Suppressor macrophage (primary cell): Measurements from ENCODE around the gene SUGCT.
A peak's percentile ranks its signal among the peaks of the same experiment; 100 is the strongest.
"Not testable (repeated sequence)": the region's sequence is repeated elsewhere in the genome, so short reads cannot be mapped to it uniquely, and the experiment has no call there.

ENCODE experiments used
- DNase-seq, 4 experiments: peaks; one replicate each; pipeline ENCODE4 v3.0.0-alpha.2; 2020 to 2022

Gene SUGCT

GRCh38 chr7:40638545-40639320, 503.9 kb downstream of the SUGCT start:
- DNase-seq: peak in 1 of 4 experiments; percentile 11

GRCh38 chr7:40640566-40640965, 505.8 kb downstream of the SUGCT start:
- no peak for DNase-seq

GRCh38 chr7:40641701-40642100, 506.9 kb downstream of the SUGCT start:
- DNase-seq: no peak

GRCh38 chr7:40643664-40644063, 508.9 kb downstream of the SUGCT start:
- DNase-seq: no peak

GRCh38 chr7:40644454-40645188, 509.8 kb downstream of the SUGCT start:
- DNase-seq: no peak

- no peak for DNase-seq
These were observed 510.4 kb downstream of the SUGCT start for GRCh38 chr7:40645197-40645596.

GRCh38 chr7:40646717-40647116, 511.9 kb downstream of the SUGCT start:
- DNase-seq: no peak

- DNase-seq: no peak
These were observed 512.9 kb downstream of the SUGCT start for GRCh38 chr7:40647719-40648118.

- DNase-seq: no peak
These were observed 514.4 kb downstream of the SUGCT start for GRCh38 chr7:40649247-40649646.

- not testable (repeated sequence) for DNase-seq
These were observed 516.1 kb downstream of the SUGCT start for GRCh38 chr7:40650903-40651302.

GRCh38 chr7:40654171-40654570, 519.4 kb downstream of the SUGCT start:
- DNase-seq: no peak

- no peak for DNase-seq
These were observed 520.6 kb downstream of the SUGCT start for GRCh38 chr7:40655426-40655825.

GRCh38 chr7:40656349-40656748, 521.5 kb downstream of the SUGCT start:
- no peak for DNase-seq

- no peak for DNase-seq
These were observed 523.9 kb downstream of the SUGCT start for GRCh38 chr7:40658729-40659128.

GRCh38 chr7:40659231-40659630, 524.4 kb downstream of the SUGCT start:
- no peak for DNase-seq

GRCh38 chr7:40673285-40673684, 538.5 kb downstream of the SUGCT start:
- DNase-seq: peak; percentile 8 to 39 (median 22)

- no peak for DNase-seq
These were observed 539.5 kb downstream of the SUGCT start for GRCh38 chr7:40674316-40674715.

- no peak for DNase-seq
These were observed 540.9 kb downstream of the SUGCT start for GRCh38 chr7:40675741-40676140.

GRCh38 chr7:40676221-40676620, 541.4 kb downstream of the SUGCT start:
- DNase-seq: no peak

GRCh38 chr7:40680657-40681056, 545.9 kb downstream of the SUGCT start:
- DNase-seq: peak in 1 of 4 experiments; percentile 25

- DNase-seq: no peak
These were observed 547.9 kb downstream of the SUGCT start for GRCh38 chr7:40682696-40683095.

- DNase-seq: no peak
These were observed 559.4 kb downstream of the SUGCT start for GRCh38 chr7:40694026-40694809.

- no peak for DNase-seq
These were observed 560.2 kb downstream of the SUGCT start for GRCh38 chr7:40694991-40695390.
